LNCAP (cell line): Measurements from ENCODE around the gene KATNBL1.

Experiments used
- CTCF ChIP-seq: fragments of 450-650 bp; IDR thresholded peaks from 2 replicates; pipeline ENCODE4 v1.5.1; 2017; ENCODE audit warnings: mild to moderate bottlenecking

The KATNBL1 gene

DNA sequence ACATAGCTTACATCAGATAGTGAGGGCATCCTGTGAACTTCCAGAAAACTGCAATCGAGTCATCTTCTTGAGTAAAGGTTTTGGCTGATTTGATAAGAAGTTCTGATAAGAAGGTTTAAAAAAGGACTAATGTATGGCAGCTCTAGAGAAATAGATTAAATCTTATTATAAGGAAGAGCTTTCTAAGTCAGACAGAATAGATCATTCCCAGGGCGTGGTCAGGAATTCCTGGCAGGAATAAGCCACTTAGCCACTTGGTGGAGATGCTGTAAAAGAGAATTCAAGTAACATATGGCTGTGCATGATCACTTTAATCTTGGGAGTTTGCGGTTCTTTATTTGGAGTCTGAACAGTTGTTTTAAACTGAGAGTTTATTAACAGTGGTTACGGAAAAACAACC is 90.6 kb downstream of the KATNBL1 start:
- TF ChIP-seq CTCF: peak; percentile 24; the same call in 1 of the 2 replicates

GRCh38 chr15:34116620-34117019 is 93.3 kb downstream of the KATNBL1 start:
- TF ChIP-seq CTCF: no peak

GRCh38 chr15:34114739-34115138 is 95.2 kb downstream of the KATNBL1 start:
- no peak for TF ChIP-seq CTCF

DNA sequence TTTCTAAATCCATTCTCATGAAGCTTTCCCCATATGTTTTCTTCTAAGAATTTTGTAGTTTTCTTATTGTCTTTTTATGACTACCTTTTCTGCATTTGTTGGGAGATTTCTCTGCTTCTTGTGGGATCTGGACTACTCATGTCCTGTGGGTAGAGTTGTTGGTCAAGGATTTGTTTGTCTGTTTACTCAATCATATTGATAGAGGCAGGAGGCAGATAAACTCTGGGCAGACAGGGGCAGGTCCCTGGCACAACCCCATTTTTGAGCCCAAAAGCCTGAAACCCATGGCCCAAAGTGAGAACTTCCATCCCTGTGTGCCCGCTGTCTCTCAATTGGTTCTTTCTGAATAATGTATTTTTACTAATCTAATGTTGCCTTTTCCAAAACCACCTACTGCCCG is 95.7 kb downstream of the KATNBL1 start:
- no peak for TF ChIP-seq CTCF

DNA sequence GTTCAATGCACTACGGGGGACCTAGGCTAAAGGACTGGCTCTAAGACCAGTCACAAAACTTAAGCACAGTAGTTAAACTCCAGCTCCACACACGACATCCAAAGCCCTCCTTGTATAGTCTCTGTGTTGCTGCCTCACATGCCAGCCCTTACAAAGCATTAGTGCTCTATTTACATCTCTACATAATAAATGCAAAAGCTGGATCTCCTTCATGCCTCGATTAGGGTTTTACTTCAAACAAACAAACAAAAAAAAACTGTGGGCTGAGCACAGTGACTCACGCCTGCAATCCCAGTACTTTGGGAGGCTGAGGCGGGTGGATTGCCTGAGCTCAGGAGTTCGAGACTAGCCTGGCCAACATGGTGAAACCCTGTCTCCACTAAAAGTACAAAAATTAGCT is 98.4 kb downstream of the KATNBL1 start:
- TF ChIP-seq CTCF: no peak

DNA sequence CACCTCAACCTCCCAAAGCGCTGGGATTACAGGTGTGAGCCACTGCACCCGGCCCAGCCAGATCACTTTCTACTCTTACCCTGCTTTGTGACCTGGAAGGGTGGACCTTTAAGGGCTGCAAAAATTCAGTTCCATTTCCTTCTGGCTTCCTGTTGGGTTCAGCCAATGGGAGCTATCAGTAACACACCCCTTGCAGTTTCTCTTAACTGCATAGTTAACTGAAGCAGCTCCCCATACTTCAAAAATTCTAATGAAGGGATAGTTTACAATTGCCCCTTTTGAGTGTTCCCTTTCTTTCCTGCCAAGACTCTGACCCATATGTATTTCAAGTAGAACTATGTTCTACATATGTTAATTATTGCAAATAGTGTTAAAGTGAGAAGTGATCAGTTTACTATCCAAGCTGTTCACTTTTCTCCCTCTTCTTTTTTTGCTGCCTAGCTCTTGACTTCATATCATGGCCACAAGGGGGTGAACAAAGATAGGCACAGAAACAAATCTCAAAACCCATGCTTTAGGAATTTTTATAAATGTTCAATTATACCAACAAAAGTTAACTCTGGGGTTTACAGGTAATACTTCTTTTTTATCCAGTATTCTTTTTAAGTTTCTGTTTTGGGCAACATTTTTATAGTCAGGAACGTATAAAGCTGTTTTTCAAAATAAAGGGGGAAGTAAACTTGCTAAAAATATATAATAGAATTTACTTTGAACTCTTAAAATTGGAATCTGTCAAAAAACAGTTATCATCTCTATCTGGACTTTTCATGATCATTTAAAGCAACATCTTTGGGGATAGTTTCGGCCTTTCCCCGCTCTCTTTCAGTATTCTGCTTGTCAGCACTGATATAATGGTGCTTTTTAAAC is 99.9 kb downstream of the KATNBL1 start:
- peak; percentile 72 for TF ChIP-seq CTCF

GRCh38 chr15:34107315-34107714 is 102.6 kb downstream of the KATNBL1 start:
- no peak for TF ChIP-seq CTCF
